GM12874 (cell line): ENCODE results near the gene WASL.

Experiments
- CTCF ChIP-seq: IDR thresholded peaks from 2 replicates; pipeline ENCODE4 v1.5.1; 2011; ENCODE audit warnings: low read depth, mild to moderate bottlenecking, control low read depth, low read length, moderate library complexity; ENCODE audit not compliant: insufficient read depth

WASL gene

GRCh38 chr7:123773481-123773880, 24.7 kb upstream of the WASL start:
- no peak for TF ChIP-seq CTCF

GRCh38 chr7:123772652-123773051, 23.8 kb upstream of the WASL start:
- no peak for TF ChIP-seq CTCF

GRCh38 chr7:123771846-123772245, 23.0 kb upstream of the WASL start:
- no peak for TF ChIP-seq CTCF

- TF ChIP-seq CTCF = no peak
Observed at GRCh38 chr7:123771256-123771655, 22.5 kb upstream of the WASL start.

GRCh38 chr7:123770378-123770777, 21.6 kb upstream of the WASL start:
- no peak for TF ChIP-seq CTCF

- no peak for TF ChIP-seq CTCF
Observed at GRCh38 chr7:123769371-123769770, 20.6 kb upstream of the WASL start.

GRCh38 chr7:123768493-123768892, 19.7 kb upstream of the WASL start:
- no peak for TF ChIP-seq CTCF

- TF ChIP-seq CTCF = no peak
Observed at GRCh38 chr7:123763191-123763661, 14.4 kb upstream of the WASL start.
